SK-N-MC (cell line): Measurements from ENCODE around the gene ANKFN1.

Experiments
- DNase-seq: peaks from one replicate; pipeline ENCODE4 v3.0.0-alpha.2; 2011; ENCODE audit warnings: low read depth, low spot score
- H3K27ac ChIP-seq: fragments of 200-600 bp; sonication (generic); 2 replicates; pipeline ENCODE4 v1.5.1; 2016; ENCODE audit warnings: mixed run types
- H3K36me3 ChIP-seq: fragments of 200-600 bp; sonication (generic); 2 replicates; pipeline ENCODE4 v1.6.1; 2017; ENCODE audit warnings: antibody characterized with exemption, low read length, mixed read lengths; ENCODE audit not compliant: insufficient read depth
- H3K4me3 ChIP-seq: fragments of 200-600 bp; sonication (generic); 2 replicates; pipeline ENCODE4 v1.5.1; 2016
- H3K9ac ChIP-seq: fragments of 200-600 bp; sonication (generic); 2 replicates; pipeline ENCODE4 v1.8.0; 2017; ENCODE audit warnings: mixed run types, mixed read lengths; ENCODE audit not compliant: insufficient read length
- H3K9me3 ChIP-seq: fragments of 200-600 bp; sonication (generic); 2 replicates; pipeline ENCODE4 v1.6.1; 2017; ENCODE audit warnings: low read depth, mild to moderate bottlenecking, antibody characterized with exemption, low read length, moderate library complexity, mixed read lengths
- EZH2 ChIP-seq: fragments of 200-600 bp; sonication (generic); IDR thresholded peaks from one replicate; pipeline ENCODE4 v1.6.1; 2017; ENCODE audit warnings: antibody characterized with exemption
- FOXP2 ChIP-seq: optimal IDR thresholded peaks from 2 replicates; pipeline ENCODE3; 2011; ENCODE audit warnings: mild to moderate bottlenecking, moderate library complexity; ENCODE audit not compliant: insufficient read depth; ENCODE audit errors: extremely low read length, control extremely low read depth
- POLR2AphosphoS5 ChIP-seq: IDR thresholded peaks from 2 replicates; pipeline ENCODE4 v1.6.1; 2012; ENCODE audit warnings: mild to moderate bottlenecking, low read depth, low read length, borderline replicate concordance

The ANKFN1 gene

GRCh38 chr17:56173026-56173425 is 19.8 kb downstream of the ANKFN1 start:
- no peaks in the 10 kb centered on the region for H3K36me3 ChIP-seq
- no peak for TF ChIP-seq EZH2
- no peak for TF ChIP-seq POLR2AphosphoS5
- no peak for TF ChIP-seq FOXP2
- no peak overlapping the region for H3K9ac ChIP-seq
- H3K4me3 ChIP-seq = no peak overlapping the region
- no peak for DNase-seq
- no peak overlapping the region for H3K27ac ChIP-seq
- no peaks in the 10 kb centered on the region for H3K9me3 ChIP-seq

- Histone ChIP-seq H3K27ac (no peak overlapping the region), H3K9me3 (no peaks in the 10 kb centered on the region), H3K4me3 (no peak overlapping the region), H3K36me3 (no peaks in the 10 kb centered on the region), H3K9ac (no peak overlapping the region)
- TF ChIP-seq EZH2 (no peak), FOXP2 (no peak), POLR2AphosphoS5 (no peak)
- no peak for DNase-seq
Observed at GRCh38 chr17:56173958-56174835, 20.9 kb downstream of the ANKFN1 start.

- no peak for DNase-seq
- Histone ChIP-seq H3K9ac (no peak overlapping the region), H3K36me3 (no peaks in the 10 kb centered on the region), H3K27ac (no peak overlapping the region), H3K4me3 (no peak overlapping the region), H3K9me3 (no peaks in the 10 kb centered on the region)
- TF ChIP-seq EZH2 (no peak), FOXP2 (no peak), POLR2AphosphoS5 (no peak)
Observed at GRCh38 chr17:56175299-56175955, 22.2 kb downstream of the ANKFN1 start.

GRCh38 chr17:56176091-56176490 is 22.8 kb downstream of the ANKFN1 start:
- Histone ChIP-seq H3K27ac (no peak overlapping the region), H3K9me3 (no peaks in the 10 kb centered on the region), H3K9ac (no peak overlapping the region), H3K36me3 (no peaks in the 10 kb centered on the region), H3K4me3 (no peak overlapping the region)
- no peak for DNase-seq
- no peak for TF ChIP-seq FOXP2
- TF ChIP-seq POLR2AphosphoS5 = no peak
- no peak for TF ChIP-seq EZH2

- H3K27ac ChIP-seq = no peak overlapping the region
- H3K9ac ChIP-seq = no peak overlapping the region
- no peaks in the 10 kb centered on the region for H3K9me3 ChIP-seq
- H3K36me3 ChIP-seq = no peaks in the 10 kb centered on the region
- H3K4me3 ChIP-seq = no peak overlapping the region
- TF ChIP-seq POLR2AphosphoS5 = no peak
- TF ChIP-seq EZH2 = no peak
- TF ChIP-seq FOXP2 = no peak
- no peak for DNase-seq
Observed at GRCh38 chr17:56177361-56177760, 24.1 kb downstream of the ANKFN1 start.

GRCh38 chr17:56178203-56178602 is 24.9 kb downstream of the ANKFN1 start:
- Histone ChIP-seq H3K9me3 (no peaks in the 10 kb centered on the region), H3K4me3 (no peak overlapping the region), H3K36me3 (no peaks in the 10 kb centered on the region), H3K27ac (no peak overlapping the region), H3K9ac (no peak overlapping the region)
- DNase-seq = no peak
- TF ChIP-seq EZH2 = no peak
- TF ChIP-seq POLR2AphosphoS5 = no peak
- no peak for TF ChIP-seq FOXP2

GRCh38 chr17:56182081-56182480 is 28.8 kb downstream of the ANKFN1 start:
- DNase-seq = no peak
- H3K36me3 ChIP-seq = no peaks in the 10 kb centered on the region
- TF ChIP-seq FOXP2 (no peak), POLR2AphosphoS5 (no peak), EZH2 (no peak)
- H3K4me3 ChIP-seq = no peak overlapping the region
- no peak overlapping the region for H3K9ac ChIP-seq
- no peaks in the 10 kb centered on the region for H3K9me3 ChIP-seq
- no peak overlapping the region for H3K27ac ChIP-seq

GRCh38 chr17:56184650-56185049 is 31.4 kb downstream of the ANKFN1 start:
- no peak for DNase-seq
- H3K9ac ChIP-seq = no peak overlapping the region

More at GRCh38 chr17:56184650-56185049, 31.4 kb downstream of the ANKFN1 start:
- Histone ChIP-seq H3K4me3 (no peak overlapping the region), H3K27ac (no peak overlapping the region), H3K36me3 (no peaks in the 10 kb centered on the region), H3K9me3 (no peaks in the 10 kb centered on the region)
- no peak for TF ChIP-seq FOXP2
- TF ChIP-seq EZH2 = no peak
- no peak for TF ChIP-seq POLR2AphosphoS5
